GM18505 (cell line): ENCODE results near the gene GLRA3.
A peak's percentile ranks its signal among the peaks of the same experiment; 100 is the strongest.

Experiments
- ATAC-seq: cut with Tn5 transposase; IDR thresholded peaks from one replicate; pipeline ENCODE4 v1.9.1; 2021; ENCODE audit not compliant: unreplicated experiment
- POLR2A ChIP-seq: IDR thresholded peaks from 4 replicates; pipeline ENCODE4 v1.6.1; 2011; ENCODE audit warnings: borderline replicate concordance; ENCODE audit not compliant: insufficient read depth, insufficient read length; ENCODE audit errors: extremely low read depth

Gene GLRA3

GRCh38 chr4:174717828-174718227, 111.2 kb downstream of the GLRA3 start:
- no peak for ATAC-seq
- TF ChIP-seq POLR2A = no peak

GRCh38 chr4:174716986-174717770, 111.9 kb downstream of the GLRA3 start:
- TF ChIP-seq POLR2A = no peak
- no peak for ATAC-seq

GRCh38 chr4:174714393-174715211, 114.4 kb downstream of the GLRA3 start:
- ATAC-seq = peak; percentile 93
- no peak for TF ChIP-seq POLR2A

GRCh38 chr4:174713821-174714220, 115.2 kb downstream of the GLRA3 start:
- no peak for TF ChIP-seq POLR2A
- no peak for ATAC-seq

GRCh38 chr4:174713181-174713580, 115.9 kb downstream of the GLRA3 start:
- TF ChIP-seq POLR2A = no peak
- no peak for ATAC-seq

- no peak for ATAC-seq
- TF ChIP-seq POLR2A = no peak
These were observed 119.5 kb downstream of the GLRA3 start for GRCh38 chr4:174709526-174709925.

- no peak for ATAC-seq
- no peak for TF ChIP-seq POLR2A
These were observed 120.7 kb downstream of the GLRA3 start for GRCh38 chr4:174708381-174708780.

- no peak for ATAC-seq
- no peak for TF ChIP-seq POLR2A
These were observed 121.1 kb downstream of the GLRA3 start for GRCh38 chr4:174707902-174708301.

- ATAC-seq = peak; percentile 98
- TF ChIP-seq POLR2A = no peak
These were observed 121.9 kb downstream of the GLRA3 start for GRCh38 chr4:174707051-174707676.

GRCh38 chr4:174702979-174703478, 126.0 kb downstream of the GLRA3 start:
- TF ChIP-seq POLR2A = no peak
- ATAC-seq = no peak

- TF ChIP-seq POLR2A = no peak
- ATAC-seq = no peak
These were observed 129.4 kb downstream of the GLRA3 start for GRCh38 chr4:174699654-174700053.

- no peak for TF ChIP-seq POLR2A
- ATAC-seq = no peak
These were observed 131.2 kb downstream of the GLRA3 start for GRCh38 chr4:174697896-174698295.

GRCh38 chr4:174697202-174697601, 131.8 kb downstream of the GLRA3 start:
- TF ChIP-seq POLR2A = no peak
- ATAC-seq = no peak
